Left cardiac atrium (tissue), 4 donors: Measurements from ENCODE around the gene F11. TPM values are rescaled to one million over a fixed set of nuclear protein-coding genes. Genes with fewer than 3 reads are reported as not detected.
"Not testable (repeated sequence)": the region's sequence is repeated elsewhere in the genome, so short reads cannot be mapped to it uniquely, and the experiment has no call there.

Source experiments
- ATAC-seq, 2 donors: fragments of 200-7000 bp; cut with Tn5 transposase; one replicate each; pipeline ENCODE4 v1.9.1; 2020; ENCODE audit warnings: mild to moderate bottlenecking in 2 of 2, moderate library complexity in 2 of 2
- DNase-seq: peaks from one replicate; pipeline ENCODE4 v3.0.0-alpha.2; 2020
- intact Hi-C, 2 donors: fragments of 100-400 bp; cut with DNase I; formaldehyde crosslinking; loops; one replicate each; pipeline versions ENCODE4 v1.14.1 to v1.15.1; 2022 to 2023
- total RNA-seq, 2 donors: library from RNA; stranded (reverse); fragmentation: NEBNext Ultra II Directional; extraction: Animal tissue kit (Norgen Biotek cat#: 25700); gene quantifications; one replicate each; pipeline ENCODE4 v1.2.1, GENCODE V29; 2021
- donor health status: DM: no; HTN: yes; CAD: no.
- donor health status: DM: no; HTN: yes; CAD: no; lungs with severe emphysema.
- donor health status: DM: yes; HTN: yes; CAD: no.
- donor health status: Dilated cardiomyopathy.

The F11 gene
- total RNA-seq, 2 donors from 2014 or later, result not detected

GRCh38 chr4:186294160-186294559, 28.2 kb downstream of the F11 start:
- ATAC-seq (no peak), DNase-seq (no peak)
- intact Hi-C loops, result loop anchor here in 1 of 2 donors (10.0 kb wide), 1 partner anchor 291 kb away; no protein-coding TSS in a partner anchor

- intact Hi-C loops, result loop anchor here (2.0 to 10.0 kb wide), 2 partner anchors 288 to 292 kb away; no protein-coding TSS in a partner anchor
- ATAC-seq (no peak), DNase-seq (no peak)
Measured at GRCh38 chr4:186296481-186296880, 30.5 kb downstream of the F11 start.

GRCh38 chr4:186297013-186297645, 31.1 kb downstream of the F11 start:
- intact Hi-C loops, result loop anchor here (2.0 to 10.0 kb wide), 2 partner anchors 288 to 292 kb away; no protein-coding TSS in a partner anchor
- no peak for DNase-seq
- no peak for ATAC-seq

GRCh38 chr4:186298031-186298647, 32.1 kb downstream of the F11 start:
- no peak for ATAC-seq
- DNase-seq, result no peak
- intact Hi-C loops, result loop anchor here in 1 of 2 donors (10.0 kb wide), 1 partner anchor 287 kb away; no protein-coding TSS in a partner anchor

- no peak for ATAC-seq
- intact Hi-C loops, result loop anchor here in 1 of 2 donors (10.0 kb wide), 1 partner anchor 286 kb away; no protein-coding TSS in a partner anchor
- no peak for DNase-seq
Measured at GRCh38 chr4:186299291-186299690, 33.3 kb downstream of the F11 start.

- ATAC-seq (no peak), DNase-seq (no peak)
- intact Hi-C loops, result no loop called here
Measured at GRCh38 chr4:186300659-186301390, 34.8 kb downstream of the F11 start.

GRCh38 chr4:186304216-186304615, 38.2 kb downstream of the F11 start:
- intact Hi-C loops, result no loop called here
- no peak for DNase-seq
- no peak for ATAC-seq

GRCh38 chr4:186304866-186305505, 39.0 kb downstream of the F11 start:
- ATAC-seq (peak in 1 of 2 donors; percentile 45), DNase-seq (no peak)
- intact Hi-C loops, result no loop called here

- intact Hi-C loops, result no loop called here
- no peak for DNase-seq
- ATAC-seq, result peak; percentile 38 to 51
Measured at GRCh38 chr4:186307497-186307896, 41.5 kb downstream of the F11 start.

GRCh38 chr4:186307916-186308315, 41.9 kb downstream of the F11 start:
- intact Hi-C loops, result no loop called here
- ATAC-seq (peak in 1 of 2 donors; percentile 67), DNase-seq (no peak)

- DNase-seq, result no peak
- intact Hi-C loops, result no loop called here
- ATAC-seq, result no peak
Measured at GRCh38 chr4:186318481-186318880, 52.5 kb downstream of the F11 start.

GRCh38 chr4:186324660-186325059, 58.7 kb downstream of the F11 start:
- intact Hi-C loops, DNase-seq, ATAC-seq: not testable (repeated sequence)

GRCh38 chr4:186326391-186326790, 60.4 kb downstream of the F11 start:
- no peak for ATAC-seq
- no peak for DNase-seq
- intact Hi-C loops, result no loop called here

GRCh38 chr4:186329372-186329771, 63.4 kb downstream of the F11 start:
- intact Hi-C loops, result no loop called here
- no peak for DNase-seq
- no peak for ATAC-seq

- intact Hi-C loops, result no loop called here
- no peak for ATAC-seq
- DNase-seq, result no peak
Measured at GRCh38 chr4:186330368-186330767, 64.4 kb downstream of the F11 start.

- no peak for ATAC-seq
- intact Hi-C loops, result no loop called here
Measured at GRCh38 chr4:186335793-186336192, 69.8 kb downstream of the F11 start.

More at GRCh38 chr4:186335793-186336192, 69.8 kb downstream of the F11 start:
- DNase-seq, result no peak
